GM23338 (cell line): ENCODE results near the gene TMEM14B. TPM values are rescaled to one million over a fixed set of nuclear protein-coding genes. Genes with fewer than 3 reads are reported as not detected.
A peak's percentile ranks its signal among the peaks of the same experiment; 100 is the strongest.

Source experiments
- ATAC-seq: fragments of 200-7000 bp; cut with Tn5 transposase; 3 replicates; pipeline ENCODE4 v1.9.1; 2020
- DNase-seq: peaks from one replicate; pipeline ENCODE4 v3.0.0-alpha.2; 2015; ENCODE audit warnings: low spot score
- H2AFZ ChIP-seq: fragments of 200-600 bp; sonication (generic); 2 replicates; pipeline ENCODE4 v1.8.0; 2016; ENCODE audit warnings: antibody characterized with exemption, mild to moderate bottlenecking, moderate library complexity
- H3F3A ChIP-seq: fragments of 200-600 bp; sonication (generic); replicated peaks from 2 replicates; pipeline ENCODE4 v1.8.0; 2017; ENCODE audit warnings: antibody characterized with exemption, mixed run types, low read depth
- H3K27ac ChIP-seq: fragments of 200-600 bp; sonication (generic); 2 replicates; pipeline ENCODE4 v1.6.1; 2016; ENCODE audit warnings: low read depth
- H3K27me3 ChIP-seq: fragments of 200-600 bp; sonication (generic); 2 replicates; pipeline ENCODE4 v1.8.0; 2016; ENCODE audit warnings: mild to moderate bottlenecking, mixed run types, moderate library complexity; ENCODE audit not compliant: insufficient read depth
- H3K36me3 ChIP-seq: fragments of 200-600 bp; sonication (generic); 2 replicates; pipeline ENCODE4 v1.8.0; 2016; ENCODE audit warnings: mild to moderate bottlenecking; ENCODE audit not compliant: insufficient read depth
- H3K4me1 ChIP-seq: fragments of 200-600 bp; sonication (generic); 2 replicates; pipeline ENCODE4 v1.8.0; 2016; ENCODE audit warnings: mild to moderate bottlenecking, moderate library complexity; ENCODE audit not compliant: insufficient read depth
- H3K4me2 ChIP-seq: fragments of 200-600 bp; sonication (generic); 2 replicates; pipeline ENCODE4 v1.7.1; 2017; ENCODE audit warnings: mixed run types
- H3K4me3 ChIP-seq: fragments of 200-600 bp; sonication (generic); 2 replicates; pipeline ENCODE4 v1.6.1; 2016; ENCODE audit warnings: mixed run types
- H3K79me2 ChIP-seq: fragments of 200-600 bp; sonication (generic); replicated peaks from 2 replicates; pipeline ENCODE4 v1.8.0; 2017; ENCODE audit warnings: mild to moderate bottlenecking; ENCODE audit not compliant: insufficient read depth
- H3K9me2 ChIP-seq: fragments of 200-600 bp; sonication (generic); 2 replicates; pipeline ENCODE4 v1.8.0; 2017; ENCODE audit not compliant: insufficient read depth
- H4K20me1 ChIP-seq: fragments of 200-600 bp; sonication (generic); replicated peaks from 2 replicates; pipeline ENCODE4 v1.8.0; 2017; ENCODE audit warnings: mild to moderate bottlenecking; ENCODE audit not compliant: insufficient read depth
- H3K27ac Mint-ChIP-seq: 2 replicates; pipeline ENCODE4 v1.8.0; 2020; ENCODE audit warnings: inconsistent platforms, mild to moderate bottlenecking, moderate library complexity, mixed read lengths
- H3K27me3 Mint-ChIP-seq: 3 replicates; pipeline ENCODE4 v1.8.0; 2022; ENCODE audit warnings: low read depth, mild to moderate bottlenecking, moderate library complexity, mixed read lengths, inconsistent platforms; ENCODE audit not compliant: insufficient read depth, poor library complexity
- H3K36me3 Mint-ChIP-seq: 3 replicates; pipeline ENCODE4 v1.8.0; 2021; ENCODE audit warnings: low read depth, mild to moderate bottlenecking, inconsistent platforms, moderate library complexity, mixed read lengths
- H3K4me1 Mint-ChIP-seq: 3 replicates; pipeline ENCODE4 v1.8.0; 2020; ENCODE audit warnings: mild to moderate bottlenecking, inconsistent platforms, mixed read lengths
- H3K4me3 Mint-ChIP-seq: 3 replicates; pipeline ENCODE4 v1.8.0; 2021; ENCODE audit warnings: moderate library complexity, mild to moderate bottlenecking, inconsistent platforms, mixed read lengths
- H3K9me3 Mint-ChIP-seq: 3 replicates; pipeline ENCODE4 v1.8.0; 2020; ENCODE audit warnings: moderate library complexity, mild to moderate bottlenecking, inconsistent platforms, mixed read lengths
- JUNB ChIP-seq: IDR thresholded peaks from one replicate; pipeline ENCODE4 v1.6.1; 2016; ENCODE audit warnings: antibody characterized with exemption; ENCODE audit not compliant: unreplicated experiment
- NANOG ChIP-seq: IDR thresholded peaks from 2 replicates; pipeline ENCODE4 v1.6.1; 2016; ENCODE audit warnings: antibody characterized with exemption, borderline replicate concordance
- ZNF114 ChIP-seq: fragments of 250-450 bp; sonication (Bioruptor Pico); IDR thresholded peaks from 2 replicates; pipeline ENCODE4 v1.5.0; 2020; ENCODE audit warnings: mild to moderate bottlenecking, moderate library complexity
- ZNF331 ChIP-seq: fragments of 250-450 bp; sonication (Bioruptor Pico); IDR thresholded peaks from 2 replicates; pipeline ENCODE4 v1.5.0; 2020; ENCODE audit warnings: low read depth, mild to moderate bottlenecking, moderate library complexity
- polyA plus RNA-seq: library from polyadenylated mRNA; unstranded; fragments of >200 nt; fragmentation: Nextera tagmentation; extraction: Ambion mirVana; gene quantifications from 2 replicates; pipeline ENCODE4 v1.2.1, GENCODE V29; 2016
- total RNA-seq: library from RNA; depleted of rRNA; stranded (reverse); fragments of >200 nt; shearing (Covaris generic); gene quantifications from 2 replicates; pipeline ENCODE4 v1.2.3, GENCODE V29; 2014
- TF ChIP-seq, protein P1 (sequence below): IDR thresholded peaks from one replicate; pipeline ENCODE4 v1.6.1; 2018; ENCODE audit warnings: antibody characterized with exemption; ENCODE audit not compliant: unreplicated experiment
- TF ChIP-seq, protein P2 (sequence below), 2 experiments: fragments of 200-600 bp in 1 of 2; sonication (generic) in 1 of 2; conservative IDR thresholded peaks; 2 replicates each; pipeline versions ENCODE4 v1.5.1 to v1.6.1; 2016 to 2017; ENCODE audit warnings: antibody characterized with exemption in 2 of 2, low read depth in 2 of 2, mild to moderate bottlenecking in 2 of 2, moderate library complexity in 1 of 2
- TF ChIP-seq, protein P3 (sequence below): IDR thresholded peaks from 2 replicates; pipeline ENCODE4 v1.6.1; 2016; ENCODE audit warnings: antibody characterized with exemption

The TMEM14B gene
- total and polyA plus RNA-seq, 2 experiments from 2014 or later, result 104 to 210 TPM

DNA sequence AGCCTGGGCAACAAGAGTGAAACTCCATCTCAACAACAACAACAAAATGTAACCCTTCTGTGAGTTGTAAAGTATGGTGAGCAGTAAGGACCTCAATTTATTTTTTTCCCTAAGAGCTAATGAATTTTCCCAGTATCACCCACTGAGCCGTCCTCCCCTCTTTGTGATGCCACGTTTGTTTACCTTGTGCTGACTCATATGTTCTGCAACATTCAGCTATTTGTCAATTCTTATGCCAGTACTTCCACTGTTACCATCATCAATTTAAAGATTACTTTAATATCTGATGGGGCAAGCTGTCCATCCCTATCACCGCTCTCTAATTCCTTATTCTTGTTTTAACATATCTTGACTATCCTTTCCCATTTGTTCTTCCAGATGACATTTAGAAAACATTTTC lies 53.2 kb downstream of the TMEM14B start:
- Histone ChIP-seq H4K20me1 (no peaks in the 10 kb centered on the region), H3K27ac (no peak overlapping the region), H3F3A (no peaks in the 10 kb centered on the region), H3K9me2 (no peaks in the 10 kb centered on the region), H3K4me3 (no peak overlapping the region), H3K36me3 (no peaks in the 10 kb centered on the region), H3K27me3 (no peaks in the 10 kb centered on the region), H3K79me2 (no peaks in the 10 kb centered on the region), H3K4me1 (no peaks in the 10 kb centered on the region), H2AFZ (no peak overlapping the region), H3K4me2 (no peak overlapping the region)
- DNase-seq, result no peak
- Mint-ChIP-seq H3K36me3 (no peaks in the 10 kb centered on the region), H3K27ac (peak overlapping the region; percentile 47; the same call in 1 of the 2 replicates), H3K4me3 (no peak overlapping the region), H3K9me3 (no peaks in the 10 kb centered on the region), H3K27me3 (no peaks in the 10 kb centered on the region), H3K4me1 (peaks cover 6% of the 10 kb centered on the region; the same call in 2 of the 3 replicates)
- peak; percentile 41; the same call in 2 of the 3 replicates for ATAC-seq
- TF ChIP-seq, protein P1, sequence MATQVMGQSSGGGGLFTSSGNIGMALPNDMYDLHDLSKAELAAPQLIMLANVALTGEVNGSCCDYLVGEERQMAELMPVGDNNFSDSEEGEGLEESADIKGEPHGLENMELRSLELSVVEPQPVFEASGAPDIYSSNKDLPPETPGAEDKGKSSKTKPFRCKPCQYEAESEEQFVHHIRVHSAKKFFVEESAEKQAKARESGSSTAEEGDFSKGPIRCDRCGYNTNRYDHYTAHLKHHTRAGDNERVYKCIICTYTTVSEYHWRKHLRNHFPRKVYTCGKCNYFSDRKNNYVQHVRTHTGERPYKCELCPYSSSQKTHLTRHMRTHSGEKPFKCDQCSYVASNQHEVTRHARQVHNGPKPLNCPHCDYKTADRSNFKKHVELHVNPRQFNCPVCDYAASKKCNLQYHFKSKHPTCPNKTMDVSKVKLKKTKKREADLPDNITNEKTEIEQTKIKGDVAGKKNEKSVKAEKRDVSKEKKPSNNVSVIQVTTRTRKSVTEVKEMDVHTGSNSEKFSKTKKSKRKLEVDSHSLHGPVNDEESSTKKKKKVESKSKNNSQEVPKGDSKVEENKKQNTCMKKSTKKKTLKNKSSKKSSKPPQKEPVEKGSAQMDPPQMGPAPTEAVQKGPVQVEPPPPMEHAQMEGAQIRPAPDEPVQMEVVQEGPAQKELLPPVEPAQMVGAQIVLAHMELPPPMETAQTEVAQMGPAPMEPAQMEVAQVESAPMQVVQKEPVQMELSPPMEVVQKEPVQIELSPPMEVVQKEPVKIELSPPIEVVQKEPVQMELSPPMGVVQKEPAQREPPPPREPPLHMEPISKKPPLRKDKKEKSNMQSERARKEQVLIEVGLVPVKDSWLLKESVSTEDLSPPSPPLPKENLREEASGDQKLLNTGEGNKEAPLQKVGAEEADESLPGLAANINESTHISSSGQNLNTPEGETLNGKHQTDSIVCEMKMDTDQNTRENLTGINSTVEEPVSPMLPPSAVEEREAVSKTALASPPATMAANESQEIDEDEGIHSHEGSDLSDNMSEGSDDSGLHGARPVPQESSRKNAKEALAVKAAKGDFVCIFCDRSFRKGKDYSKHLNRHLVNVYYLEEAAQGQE, result no peak
- TF ChIP-seq NANOG, result no peak
- TF ChIP-seq JUNB, result no peak
- TF ChIP-seq, protein P2, sequence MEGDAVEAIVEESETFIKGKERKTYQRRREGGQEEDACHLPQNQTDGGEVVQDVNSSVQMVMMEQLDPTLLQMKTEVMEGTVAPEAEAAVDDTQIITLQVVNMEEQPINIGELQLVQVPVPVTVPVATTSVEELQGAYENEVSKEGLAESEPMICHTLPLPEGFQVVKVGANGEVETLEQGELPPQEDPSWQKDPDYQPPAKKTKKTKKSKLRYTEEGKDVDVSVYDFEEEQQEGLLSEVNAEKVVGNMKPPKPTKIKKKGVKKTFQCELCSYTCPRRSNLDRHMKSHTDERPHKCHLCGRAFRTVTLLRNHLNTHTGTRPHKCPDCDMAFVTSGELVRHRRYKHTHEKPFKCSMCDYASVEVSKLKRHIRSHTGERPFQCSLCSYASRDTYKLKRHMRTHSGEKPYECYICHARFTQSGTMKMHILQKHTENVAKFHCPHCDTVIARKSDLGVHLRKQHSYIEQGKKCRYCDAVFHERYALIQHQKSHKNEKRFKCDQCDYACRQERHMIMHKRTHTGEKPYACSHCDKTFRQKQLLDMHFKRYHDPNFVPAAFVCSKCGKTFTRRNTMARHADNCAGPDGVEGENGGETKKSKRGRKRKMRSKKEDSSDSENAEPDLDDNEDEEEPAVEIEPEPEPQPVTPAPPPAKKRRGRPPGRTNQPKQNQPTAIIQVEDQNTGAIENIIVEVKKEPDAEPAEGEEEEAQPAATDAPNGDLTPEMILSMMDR (conservative IDR thresholded peaks at IDR 0.05; ENCODE audit: low read depth in 2 of 2), result no peak
- TF ChIP-seq, protein P3, sequence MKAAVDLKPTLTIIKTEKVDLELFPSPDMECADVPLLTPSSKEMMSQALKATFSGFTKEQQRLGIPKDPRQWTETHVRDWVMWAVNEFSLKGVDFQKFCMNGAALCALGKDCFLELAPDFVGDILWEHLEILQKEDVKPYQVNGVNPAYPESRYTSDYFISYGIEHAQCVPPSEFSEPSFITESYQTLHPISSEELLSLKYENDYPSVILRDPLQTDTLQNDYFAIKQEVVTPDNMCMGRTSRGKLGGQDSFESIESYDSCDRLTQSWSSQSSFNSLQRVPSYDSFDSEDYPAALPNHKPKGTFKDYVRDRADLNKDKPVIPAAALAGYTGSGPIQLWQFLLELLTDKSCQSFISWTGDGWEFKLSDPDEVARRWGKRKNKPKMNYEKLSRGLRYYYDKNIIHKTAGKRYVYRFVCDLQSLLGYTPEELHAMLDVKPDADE, result no peak

DNA sequence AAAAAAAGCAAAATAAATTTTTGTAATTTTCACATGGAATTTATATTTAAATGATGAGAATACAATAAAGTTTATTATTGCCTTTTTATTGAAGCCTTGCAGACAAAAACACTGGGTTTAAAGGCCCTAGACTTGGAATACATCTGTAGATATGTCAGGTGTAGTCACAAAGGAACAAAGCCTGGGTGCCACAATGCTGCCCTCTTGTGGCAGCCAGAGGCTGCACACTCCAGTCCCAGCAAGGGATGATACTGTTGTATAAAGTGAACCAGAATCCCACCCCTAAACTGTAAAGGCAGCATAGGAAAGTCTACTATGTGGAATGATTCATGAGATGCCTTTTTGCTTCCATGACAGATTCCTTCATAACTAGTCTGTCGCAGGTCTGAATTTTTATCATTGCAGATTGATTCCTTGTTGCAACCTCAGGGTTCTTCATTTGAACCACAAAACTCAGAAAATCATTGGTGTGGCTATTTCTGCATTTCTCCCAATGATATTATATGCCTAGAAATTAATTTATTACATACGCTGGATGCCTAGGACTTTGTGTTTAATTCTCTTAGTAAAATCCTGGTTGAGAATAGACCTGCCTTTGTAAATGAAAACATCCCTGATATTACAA lies 53.7 kb downstream of the TMEM14B start:
- Histone ChIP-seq H3K4me1 (no peaks in the 10 kb centered on the region), H3K27ac (no peak overlapping the region), H3K79me2 (no peaks in the 10 kb centered on the region), H3K4me3 (no peak overlapping the region), H4K20me1 (no peaks in the 10 kb centered on the region), H3K4me2 (no peak overlapping the region), H3F3A (no peaks in the 10 kb centered on the region), H3K27me3 (no peaks in the 10 kb centered on the region), H2AFZ (no peak overlapping the region), H3K9me2 (no peaks in the 10 kb centered on the region), H3K36me3 (no peaks in the 10 kb centered on the region)
- H3K4me3 Mint-ChIP-seq, result no peak overlapping the region
- no peaks in the 10 kb centered on the region for H3K9me3 Mint-ChIP-seq
- no peaks in the 10 kb centered on the region for H3K36me3 Mint-ChIP-seq
- no peak for TF ChIP-seq ZNF114 (CRISPR knock-in tag)
- TF ChIP-seq ZNF331 (CRISPR knock-in tag), result no peak
- TF ChIP-seq, protein P2 (conservative IDR thresholded peaks at IDR 0.05; ENCODE audit: low read depth in 2 of 2), result peak; percentile 97 to 99
- peaks cover 6% of the 10 kb centered on the region; the same call in 2 of the 3 replicates for H3K4me1 Mint-ChIP-seq
- H3K27me3 Mint-ChIP-seq, result no peaks in the 10 kb centered on the region
- ATAC-seq (peak; percentile 99), DNase-seq (peak; percentile 65)
- no peak overlapping the region for H3K27ac Mint-ChIP-seq
